Measurements from ENCODE around the gene NBPF26.
"Not testable (repeated sequence)": the region's sequence is repeated elsewhere in the genome, so short reads cannot be mapped to it uniquely, and the experiment has no call there.

Gene NBPF26

GRCh38 chr1:120858144-120858543 lies 134.4 kb downstream of the NBPF26 start:
- not testable (repeated sequence) for DNase-seq (ENCODE audit: low read depth, low spot score)

- not testable (repeated sequence) for DNase-seq (ENCODE audit: low read depth, low spot score)
These were observed 136.0 kb downstream of the NBPF26 start for GRCh38 chr1:120859615-120860234.

GRCh38 chr1:120878206-120878605 lies 154.5 kb downstream of the NBPF26 start:
- DNase-seq (ENCODE audit: low read depth, low spot score), result not testable (repeated sequence)

- DNase-seq (ENCODE audit: low read depth, low spot score), result not testable (repeated sequence)
These were observed 156.3 kb downstream of the NBPF26 start for GRCh38 chr1:120880056-120880455.

GRCh38 chr1:120881934-120882333 lies 158.2 kb downstream of the NBPF26 start:
- not testable (repeated sequence) for DNase-seq (ENCODE audit: low read depth, low spot score)

Measured in iPS DF 19.7 (cell line).